ENCODE measurements around the gene EGFL8. TPM values are rescaled to one million over a fixed set of nuclear protein-coding genes. Genes with fewer than 3 reads are reported as not detected.

Gene EGFL8
- total and polyA plus RNA-seq, 9 of the 15 experiments (the other 6 are each of a cell fraction or from before 2014, with no cell fraction given), result 2.2 to 47.4 (median 14.2) TPM

DNA sequence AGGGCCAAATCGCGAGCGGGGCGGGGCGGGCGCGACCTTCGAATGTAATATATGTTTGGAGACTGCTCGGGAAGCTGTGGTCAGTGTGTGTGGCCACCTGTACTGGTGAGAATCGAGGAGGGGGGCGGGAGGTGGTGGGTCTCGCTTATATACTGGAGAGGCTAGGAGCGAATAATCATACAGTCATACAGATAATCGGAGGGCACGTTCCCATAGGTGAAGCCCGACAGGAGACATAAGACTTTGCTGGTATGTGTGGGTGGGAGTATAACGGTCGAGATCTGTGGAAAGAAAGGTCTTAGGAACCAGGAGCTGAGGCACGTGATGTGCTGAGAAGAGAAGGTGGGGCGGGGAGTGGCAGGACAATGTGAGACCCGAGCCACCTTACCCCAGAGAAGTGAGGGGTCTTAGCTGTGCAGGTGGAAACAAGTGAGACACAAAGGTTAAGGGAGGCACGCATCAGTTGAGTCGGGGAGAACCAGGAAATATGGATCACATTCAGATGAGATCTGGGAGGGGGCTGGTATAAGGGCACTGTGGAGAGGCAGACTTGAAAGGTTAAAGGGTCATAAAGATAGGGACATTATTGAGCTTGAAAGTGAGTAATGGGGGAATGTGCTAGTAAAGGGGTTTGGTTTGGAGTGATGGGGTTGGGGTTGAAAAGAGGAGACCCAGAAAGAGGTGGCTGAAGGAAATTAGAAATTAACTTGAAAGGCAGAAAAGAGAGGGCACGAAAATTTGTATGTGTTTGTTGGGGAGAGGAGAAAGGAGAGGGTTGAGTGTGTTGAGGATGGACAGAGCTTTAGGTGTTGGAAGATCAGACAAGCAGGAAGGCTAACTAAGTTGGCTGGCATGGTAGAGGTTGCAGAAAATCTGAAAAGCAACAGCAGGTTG lies 14.4 kb downstream of the EGFL8 start (continued):
- TF ChIP-seq, protein P1, sequence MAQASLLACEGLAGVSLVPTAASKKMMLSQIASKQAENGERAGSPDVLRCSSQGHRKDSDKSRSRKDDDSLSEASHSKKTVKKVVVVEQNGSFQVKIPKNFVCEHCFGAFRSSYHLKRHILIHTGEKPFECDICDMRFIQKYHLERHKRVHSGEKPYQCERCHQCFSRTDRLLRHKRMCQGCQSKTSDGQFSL (CRISPR knock-in tag; IDR thresholded peaks at IDR 0.05), result peak; percentile 19; the same call in 1 of the 2 replicates
- TF ChIP-seq, protein P1 (tag; IDR thresholded peaks at IDR 0.05), result no peak
- TF ChIP-seq YY1 (IDR thresholded peaks at IDR 0.05; ENCODE audit: borderline replicate concordance in 1 of 3, control insufficient read depth in 1 of 3, extremely low read depth in 1 of 3, insufficient read depth in 3 of 3, insufficient read length in 1 of 3, insufficient replicate concordance in 2 of 3, low read depth in 1 of 3, low read length in 2 of 3) (peak in 1 of 3 experiments; percentile 16), EZH2 (IDR thresholded peaks at IDR 0.05; ENCODE audit: borderline replicate concordance, low read depth, low read length) (no peak), RFX7 (CRISPR knock-in tag; IDR thresholded peaks at IDR 0.05) (0 out of 2 replicates have a peak, but pooled peaks have one; percentile 5), ZBTB9 (CRISPR knock-in tag; IDR thresholded peaks at IDR 0.05) (no peak), ZBTB2 (IDR thresholded peaks at IDR 0.05) (no peak; the same call in 1 of the 2 replicates), CGGBP1 (CRISPR knock-in tag; IDR thresholded peaks at IDR 0.05) (no peak), KLF16 (IDR thresholded peaks at IDR 0.05) (0 out of 2 replicates have a peak, but pooled peaks have one; percentile 24), ZNF639 (CRISPR knock-in tag; conservative IDR thresholded peaks at IDR 0.05 in 1 of 2, IDR thresholded peaks at IDR 0.05 in 1 of 2) (0 out of 4 replicates have a peak, but pooled peaks of 1 of the 2 experiments have one; percentile 44), POLR3A (IDR thresholded peaks at IDR 0.05; ENCODE audit: borderline replicate concordance, extremely low read depth, insufficient read depth, insufficient read length) (no peak), SUPT5H (IDR thresholded peaks at IDR 0.05) (peak; percentile 38), PCBP1 (IDR thresholded peaks at IDR 0.05; ENCODE audit: low read depth, low read length, poor library complexity, severe bottlenecking) (no peak), THRAP3 (IDR thresholded peaks at IDR 0.05; ENCODE audit: borderline replicate concordance) (peak; percentile 68; the same call in 1 of the 2 replicates), ARNT (IDR thresholded peaks at IDR 0.05) (peak in 1 of 2 experiments; percentile 16; a peak in 1 of 4 replicates)
- TF ChIP-seq, protein P2, sequence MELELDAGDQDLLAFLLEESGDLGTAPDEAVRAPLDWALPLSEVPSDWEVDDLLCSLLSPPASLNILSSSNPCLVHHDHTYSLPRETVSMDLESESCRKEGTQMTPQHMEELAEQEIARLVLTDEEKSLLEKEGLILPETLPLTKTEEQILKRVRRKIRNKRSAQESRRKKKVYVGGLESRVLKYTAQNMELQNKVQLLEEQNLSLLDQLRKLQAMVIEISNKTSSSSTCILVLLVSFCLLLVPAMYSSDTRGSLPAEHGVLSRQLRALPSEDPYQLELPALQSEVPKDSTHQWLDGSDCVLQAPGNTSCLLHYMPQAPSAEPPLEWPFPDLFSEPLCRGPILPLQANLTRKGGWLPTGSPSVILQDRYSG (tag; conservative IDR thresholded peaks at IDR 0.05; ENCODE audit: low read depth), result no peak
- TF ChIP-seq, protein P3, sequence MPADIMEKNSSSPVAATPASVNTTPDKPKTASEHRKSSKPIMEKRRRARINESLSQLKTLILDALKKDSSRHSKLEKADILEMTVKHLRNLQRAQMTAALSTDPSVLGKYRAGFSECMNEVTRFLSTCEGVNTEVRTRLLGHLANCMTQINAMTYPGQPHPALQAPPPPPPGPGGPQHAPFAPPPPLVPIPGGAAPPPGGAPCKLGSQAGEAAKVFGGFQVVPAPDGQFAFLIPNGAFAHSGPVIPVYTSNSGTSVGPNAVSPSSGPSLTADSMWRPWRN (IDR thresholded peaks at IDR 0.05; ENCODE audit: low read depth), result peak; percentile 26; the same call in 1 of the 2 replicates

All from K562 (cell line).